HCT116 (cell line): ENCODE measurements around the gene DEFB129.
"Not testable (repeated sequence)": the region's sequence is repeated elsewhere in the genome, so short reads cannot be mapped to it uniquely, and the experiment has no call there.

ENCODE experiments used
- CTCF ChIP-seq, 3 experiments: fragments of 200-600 bp in 1 of 3; sonication (generic) in 1 of 3; IDR thresholded peaks in 2 of 3; conservative IDR thresholded peaks in 1 of 3; 2 replicates each; pipeline ENCODE4 v1.5.1; 2012 to 2017; ENCODE audit warnings: low read depth in 2 of 3, low read length in 2 of 3, antibody characterized with exemption in 1 of 3, borderline replicate concordance in 1 of 3, control low read depth in 1 of 3, mild to moderate bottlenecking in 1 of 3, mixed read lengths in 1 of 3, mixed run types in 1 of 3, moderate library complexity in 1 of 3; ENCODE audit not compliant: insufficient read depth in 1 of 3
- EGR1 ChIP-seq: IDR thresholded peaks from 2 replicates; pipeline ENCODE4 v1.6.1; 2012; ENCODE audit warnings: low read depth
- EZH2 ChIP-seq: fragments of 200-600 bp; sonication (generic); IDR thresholded peaks from 2 replicates; pipeline ENCODE4 v1.6.1; 2017; ENCODE audit warnings: antibody characterized with exemption, mixed run types
- EZH2phosphoT487 ChIP-seq: fragments of 200-600 bp; IDR thresholded peaks from 2 replicates; pipeline ENCODE4 v1.6.1; 2018; ENCODE audit warnings: antibody characterized with exemption, borderline replicate concordance
- FOSL1 ChIP-seq: IDR thresholded peaks from 2 replicates; pipeline ENCODE4 v1.6.1; 2012; ENCODE audit warnings: low read depth
- JUND ChIP-seq: IDR thresholded peaks from 2 replicates; pipeline ENCODE4 v1.6.1; 2012
- MAX ChIP-seq: IDR thresholded peaks from 2 replicates; pipeline ENCODE4 v1.6.1; 2012
- POLR2A ChIP-seq: IDR thresholded peaks from 2 replicates; pipeline ENCODE4 v1.7.0; 2011; ENCODE audit warnings: borderline replicate concordance; ENCODE audit not compliant: insufficient read depth, insufficient read length; ENCODE audit errors: extremely low read depth
- REST ChIP-seq: IDR thresholded peaks from 2 replicates; pipeline ENCODE4 v1.6.1; 2012; ENCODE audit warnings: low read depth
- SIN3A ChIP-seq: IDR thresholded peaks from 2 replicates; pipeline ENCODE4 v1.6.1; 2012; ENCODE audit warnings: low read depth
- SP1 ChIP-seq: IDR thresholded peaks from 2 replicates; pipeline ENCODE4 v1.6.1; 2012; ENCODE audit warnings: low read depth
- SRF ChIP-seq: IDR thresholded peaks from 2 replicates; pipeline ENCODE4 v1.6.1; 2012; ENCODE audit warnings: low read depth
- TCF7L2 ChIP-seq: IDR thresholded peaks from 2 replicates; pipeline ENCODE4 v1.7.0; 2011; ENCODE audit warnings: borderline replicate concordance, inconsistent platforms; ENCODE audit not compliant: insufficient read depth, insufficient read length; ENCODE audit errors: extremely low read depth
- ZNF274 ChIP-seq: fragments of 200-500 bp; sonication (Bioruptor generic); IDR thresholded peaks from 2 replicates; pipeline ENCODE4 v1.6.1; 2014; ENCODE audit warnings: mild to moderate bottlenecking, low read depth, low read length, inconsistent platforms

- TF ChIP-seq MAX; CTCF (IDR thresholded peaks at IDR 0.05 in 2 of 3, conservative IDR thresholded peaks at IDR 0.05 in 1 of 3; ENCODE audit: borderline replicate concordance in 1 of 3, insufficient read depth in 1 of 3, low read depth in 2 of 3, low read length in 2 of 3); SIN3A; REST; EZH2; EGR1; POLR2A; FOSL1; JUND; SP1; EZH2phosphoT487; ZNF274; SRF; TCF7L2: not testable (repeated sequence)
These were observed 23.4 kb upstream of the DEFB129 start for GRCh38 chr20:203630-204029.
